Measurements from ENCODE around the gene ISL1.

ISL1 gene

DNA sequence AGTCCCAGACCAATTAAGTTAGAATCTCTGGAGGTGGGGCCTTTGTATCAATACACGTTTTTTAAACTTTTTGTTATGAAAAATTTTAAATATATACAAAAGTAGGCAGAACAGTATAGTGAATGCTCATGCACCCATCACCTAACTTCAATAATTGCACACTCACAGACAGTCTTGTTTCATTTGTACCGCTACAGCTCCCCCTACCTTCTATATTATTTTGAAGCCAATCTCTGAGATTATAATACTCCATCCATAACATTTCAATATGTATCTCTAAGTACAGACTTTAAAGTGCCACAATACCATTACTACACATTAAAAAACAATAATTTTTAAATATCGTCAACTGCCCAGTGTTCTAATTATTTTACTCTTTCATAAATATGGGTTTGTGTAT is 32.9 kb downstream of the ISL1 start:
- H3K4me3 ChIP-seq (ENCODE audit: low read depth, low read length), result no peak overlapping the region
- DNase-seq (ENCODE audit: low read depth), result no peak

DNA sequence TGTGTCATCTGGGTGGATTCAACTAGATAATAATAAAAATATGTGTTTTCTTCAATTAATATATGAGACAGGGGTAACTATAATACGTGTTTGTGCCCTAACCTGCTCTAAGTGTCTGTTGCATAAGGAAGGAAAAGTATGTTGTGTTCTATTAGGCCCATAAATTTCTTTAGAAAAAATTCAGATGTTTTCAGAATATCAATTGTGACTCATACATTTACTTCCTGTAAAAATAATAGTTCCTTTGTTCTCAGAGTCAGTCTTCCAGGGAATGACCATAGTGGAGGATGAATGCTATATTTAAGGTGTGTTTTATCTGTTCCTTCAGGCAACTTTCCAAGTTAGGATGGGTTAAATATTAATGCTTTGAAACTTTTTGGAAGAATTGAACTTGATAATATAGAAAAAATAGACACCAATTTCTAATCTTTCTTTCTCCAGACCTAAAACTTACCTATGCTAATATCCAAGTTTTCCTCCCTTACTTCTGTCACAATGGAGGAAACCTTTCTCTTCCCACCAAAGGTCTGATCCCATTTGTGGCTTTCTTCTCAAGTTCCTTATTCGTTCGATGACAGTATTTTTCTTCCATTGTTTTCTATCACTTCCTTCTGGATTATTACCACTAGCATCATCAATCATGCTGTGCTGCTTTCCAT is 49.9 kb downstream of the ISL1 start:
- no peak for DNase-seq (ENCODE audit: low read depth)
- no peak overlapping the region for H3K4me3 ChIP-seq (ENCODE audit: low read depth, low read length)

DNA sequence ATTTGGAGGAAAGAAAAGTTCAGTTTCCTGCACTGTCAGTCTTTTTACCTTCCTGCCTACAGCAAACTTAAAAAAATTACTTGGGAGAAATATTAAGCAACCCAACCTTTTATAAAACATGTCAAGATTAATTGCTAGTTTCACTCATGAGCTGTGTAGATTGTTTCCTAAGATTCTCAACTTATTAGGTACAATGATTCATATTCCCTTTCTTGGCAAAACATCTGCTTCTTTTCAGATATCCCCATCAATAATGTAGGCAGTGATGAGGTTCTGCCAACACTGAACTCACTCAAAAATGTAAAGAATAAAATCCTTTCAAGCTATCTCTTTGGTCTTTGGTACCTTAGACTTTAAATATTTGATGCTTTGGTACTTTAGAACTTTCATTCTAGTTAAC is 56.0 kb downstream of the ISL1 start:
- DNase-seq (ENCODE audit: low read depth), result no peak
- no peak overlapping the region for H3K4me3 ChIP-seq (ENCODE audit: low read depth, low read length)
